ENCODE data around the gene CDC25C.
"Not testable (repeated sequence)": the region's sequence is repeated elsewhere in the genome, so short reads cannot be mapped to it uniquely, and the experiment has no call there.

Gene CDC25C

DNA sequence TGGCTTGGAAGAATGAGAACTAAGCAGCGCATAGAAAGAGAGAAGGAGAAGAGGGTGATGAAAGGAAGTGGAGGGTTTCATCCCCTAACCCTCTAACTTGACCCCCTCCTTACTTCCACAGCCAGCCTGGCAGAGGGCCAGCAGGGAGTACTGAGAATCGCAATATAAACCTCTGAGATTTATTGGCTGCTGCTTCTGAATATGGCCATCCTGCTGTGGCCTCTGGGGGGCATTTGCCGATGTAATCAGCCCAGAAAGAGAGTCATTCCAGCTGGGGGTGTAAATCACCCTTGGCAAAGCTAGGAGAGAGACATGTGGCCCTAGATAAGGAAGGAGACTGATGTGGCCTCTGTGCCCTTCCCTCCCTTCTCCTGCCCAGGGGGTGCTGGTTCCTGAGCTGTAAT lies 56.2 kb downstream of the CDC25C start:
- no peak for DNase-seq (ENCODE audit: low read depth)

DNA sequence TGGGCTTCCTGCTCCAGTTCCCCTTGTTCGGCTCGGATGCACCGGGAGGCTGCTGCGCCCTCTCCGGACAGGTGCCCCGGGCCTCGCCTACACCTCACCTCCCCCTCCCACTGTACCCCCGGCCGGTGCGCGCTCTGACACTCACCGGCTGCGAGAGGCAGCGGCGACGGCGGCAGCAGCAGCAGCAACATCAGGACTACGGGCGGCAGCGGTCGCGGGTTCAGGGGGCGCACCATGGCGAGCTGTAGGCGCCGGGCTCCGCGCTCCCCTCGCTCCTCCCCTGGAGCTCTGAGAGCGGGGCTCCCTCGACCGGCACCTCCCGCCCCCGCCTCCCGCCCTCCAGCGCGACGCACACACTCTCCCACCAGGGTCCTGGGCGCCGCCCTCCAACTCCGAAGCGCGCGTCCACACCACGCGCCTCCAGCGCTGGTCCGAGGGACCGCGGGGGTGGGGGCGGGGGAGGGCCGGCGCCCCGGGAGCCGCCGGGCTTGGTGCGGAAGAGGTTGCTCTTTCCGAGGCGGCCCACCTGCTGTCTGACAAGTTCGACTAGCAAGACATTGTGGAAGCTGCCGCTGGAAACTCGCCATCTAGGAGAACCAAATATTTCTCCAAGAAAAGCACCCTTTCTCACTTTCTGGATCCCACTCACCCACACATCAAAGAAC lies 57.3 kb downstream of the CDC25C start, which contains the start of gene GFRA3:
Gene GFRA3 (minus strand): TSS at position 433 of the 665 bp plus-strand sequence. CDS start 197 bp downstream, at position 236.
- DNase-seq (ENCODE audit: low read depth): no peak

DNA sequence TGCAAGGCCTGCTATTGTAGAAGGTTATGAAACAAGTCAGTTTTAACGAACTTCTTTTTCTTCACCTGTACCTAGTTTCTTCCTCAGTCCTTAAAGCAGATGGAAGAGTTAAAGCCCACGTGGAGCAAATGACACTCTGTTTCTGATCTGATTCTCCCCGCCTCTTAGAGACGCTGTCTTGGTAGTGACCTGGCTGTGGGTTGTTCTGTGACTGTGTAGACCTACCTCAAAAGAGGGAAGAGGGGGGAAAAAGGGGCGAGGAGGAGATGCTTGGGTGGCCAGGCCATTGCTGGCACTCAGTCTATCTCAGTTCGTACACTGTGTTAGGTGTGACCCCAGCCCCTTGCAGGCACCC lies 57.8 kb downstream of the CDC25C start:
- no peak for DNase-seq (ENCODE audit: low read depth)

DNA sequence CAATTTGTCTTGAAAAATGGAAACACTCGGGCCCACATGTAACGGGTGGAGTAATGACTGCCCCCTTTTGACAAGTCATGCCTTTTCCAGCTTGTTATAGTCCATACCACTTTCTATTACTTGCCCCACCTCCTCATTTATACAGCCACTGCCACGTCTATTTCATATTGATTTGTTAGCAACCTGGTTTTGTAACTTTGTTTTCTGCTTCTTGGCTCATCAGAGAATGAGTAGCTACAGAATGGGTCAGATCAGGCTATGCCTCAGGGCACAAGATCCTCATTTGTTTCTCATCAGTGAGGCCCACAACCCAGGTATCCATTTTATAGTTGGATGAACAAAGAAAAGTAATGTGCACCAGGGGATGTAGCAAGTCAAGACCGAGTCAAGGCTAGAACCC lies 58.9 kb downstream of the CDC25C start:
- DNase-seq (ENCODE audit: low read depth): no peak

DNA sequence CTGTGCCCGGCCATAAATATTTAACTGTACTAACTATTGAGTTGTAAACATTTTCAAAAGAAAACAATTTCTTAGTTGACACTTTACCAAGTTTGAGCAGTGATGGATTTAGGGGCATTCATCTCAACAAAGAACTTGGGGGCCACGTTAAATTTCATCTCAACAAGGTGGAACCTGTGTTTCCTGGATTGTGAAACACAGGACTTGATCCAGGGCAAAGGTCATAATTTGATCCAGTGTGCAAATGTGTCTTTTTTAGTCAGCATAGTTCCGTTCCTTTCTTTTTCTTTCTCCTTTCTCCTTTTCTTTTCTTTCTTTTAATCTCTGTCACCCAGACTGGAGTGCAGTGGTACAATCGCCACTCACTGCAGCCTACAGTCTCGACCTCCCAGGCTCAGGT lies 60.3 kb downstream of the CDC25C start:
- no peak for DNase-seq (ENCODE audit: low read depth)

DNA sequence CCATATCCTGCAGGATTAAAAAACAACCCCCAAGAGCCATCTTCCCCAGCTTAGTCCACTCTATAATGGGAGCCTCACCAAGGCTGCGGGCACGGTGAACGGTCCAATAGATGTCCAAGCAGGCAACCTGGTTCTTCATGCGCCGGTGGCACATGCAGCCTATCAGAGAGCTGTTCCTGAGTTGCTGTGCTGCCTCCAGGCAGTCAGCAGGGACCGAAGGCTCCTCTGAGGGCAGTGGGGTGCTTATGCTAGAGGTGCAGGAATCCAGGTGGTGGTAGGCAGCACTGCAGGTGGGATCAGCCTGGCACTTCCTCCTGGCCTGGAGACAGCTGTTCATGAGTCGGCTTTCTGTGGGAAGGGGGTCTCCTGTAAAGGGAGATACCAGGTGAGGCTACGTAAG lies 67.4 kb downstream of the CDC25C start:
- no peak for DNase-seq (ENCODE audit: low read depth)

DNA sequence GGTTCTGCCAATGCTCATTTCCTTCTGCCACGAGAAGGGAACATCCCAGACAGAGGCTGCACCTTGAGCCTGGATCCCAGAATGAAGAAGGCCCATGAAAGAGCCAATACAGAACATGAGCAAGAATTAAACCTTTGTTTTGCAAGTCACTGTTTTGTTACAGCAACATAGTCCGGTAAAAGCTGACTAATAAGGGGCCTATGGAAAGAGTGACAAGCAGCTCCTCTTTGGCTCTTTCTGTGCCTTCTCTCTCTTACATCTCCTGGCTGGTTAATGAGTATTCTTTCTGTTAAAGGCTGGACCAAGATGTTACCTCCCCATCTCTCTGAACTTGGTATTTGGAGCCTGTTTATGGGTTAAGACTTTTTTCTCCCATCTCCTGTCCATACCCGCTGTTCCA lies 68.0 kb downstream of the CDC25C start:
- no peak for DNase-seq (ENCODE audit: low read depth)

DNA sequence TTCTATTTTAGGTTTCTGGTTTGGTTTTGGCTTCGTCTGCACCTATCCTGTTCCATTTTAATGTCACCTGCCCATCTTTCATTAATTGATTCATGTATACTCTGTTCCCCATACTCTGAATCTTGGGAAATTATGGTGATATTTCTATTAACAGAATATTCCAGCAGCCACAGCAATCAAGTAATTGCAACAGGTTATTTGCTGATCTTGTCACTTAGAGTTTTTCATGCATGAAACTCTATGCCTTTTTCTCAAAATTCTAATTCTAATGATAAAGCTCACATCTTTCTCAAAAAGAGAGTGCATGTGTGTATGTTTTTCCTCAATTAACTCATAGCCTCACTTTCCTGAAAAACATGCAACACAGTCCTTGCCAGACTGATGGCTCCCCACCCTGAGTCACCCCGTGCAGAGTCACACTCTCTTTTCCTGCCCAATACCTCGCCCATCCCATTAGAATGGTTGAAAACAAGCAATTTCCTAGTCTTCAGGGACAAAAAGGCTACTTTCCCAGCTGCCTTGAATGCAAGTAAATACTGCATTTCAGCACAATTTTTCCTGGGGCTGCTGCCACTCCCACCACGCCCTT lies 72.8 kb downstream of the CDC25C start:
- no peak for DNase-seq (ENCODE audit: low read depth)

DNA sequence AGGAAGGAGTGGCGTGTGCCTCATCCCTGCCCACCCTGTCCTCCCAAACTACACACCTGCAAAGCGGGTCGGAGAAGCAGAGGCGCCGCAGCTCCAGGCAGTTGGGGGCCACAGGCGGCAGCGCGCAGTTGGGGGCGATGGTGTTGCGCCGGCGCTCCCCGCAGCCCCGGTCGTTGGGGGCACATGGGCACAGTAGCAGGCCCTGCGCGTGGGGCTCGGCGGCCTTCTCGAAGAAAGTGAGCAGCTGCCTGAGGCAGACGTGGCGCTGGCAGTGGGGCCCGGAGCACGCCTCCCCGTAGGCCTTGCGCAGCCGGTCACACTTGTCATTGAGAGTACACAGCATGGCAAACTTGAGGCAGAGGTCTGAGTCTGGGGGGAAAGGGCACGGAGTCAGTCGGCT lies 74.0 kb downstream of the CDC25C start:
- no peak for DNase-seq (ENCODE audit: low read depth)

DNA sequence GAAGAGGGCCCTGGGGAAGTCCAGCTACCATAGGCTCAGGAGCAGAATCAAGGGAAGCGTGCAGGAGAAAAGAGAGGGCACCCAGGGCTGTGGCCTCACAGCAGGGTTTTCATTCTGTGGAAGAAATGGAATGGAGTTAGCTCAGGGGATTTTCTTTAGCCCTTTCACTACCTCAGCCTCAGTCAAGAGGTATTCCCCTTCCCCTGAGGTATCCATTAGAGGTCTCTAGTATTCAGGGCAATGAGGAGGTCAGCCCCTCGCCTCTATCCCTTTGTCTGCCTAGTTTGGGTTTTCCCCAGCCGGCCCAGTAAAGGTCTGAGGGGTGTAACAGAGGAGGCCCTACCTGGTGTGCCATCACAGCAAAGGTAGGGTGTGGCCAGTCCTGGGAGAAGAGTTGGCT lies 78.7 kb downstream of the CDC25C start:
- no peak for DNase-seq (ENCODE audit: low read depth)

DNA sequence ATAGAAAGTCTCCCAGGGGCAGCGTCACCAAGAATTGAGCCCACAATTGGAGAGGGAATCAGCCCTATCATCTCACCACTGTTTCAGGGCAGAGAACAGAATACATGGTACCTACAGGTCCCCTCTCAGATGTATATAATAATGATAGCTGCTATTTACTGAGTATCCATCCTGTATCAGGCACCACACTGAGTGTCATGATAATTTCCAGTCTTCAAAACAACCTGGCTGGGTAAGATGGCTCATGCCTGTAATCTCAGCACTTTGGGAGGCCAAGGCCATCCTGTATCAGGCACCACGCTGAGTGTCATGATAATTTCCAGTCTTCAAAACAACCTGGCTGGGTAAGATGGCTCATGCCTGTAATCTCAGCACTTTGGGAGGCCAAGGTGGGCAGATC lies 83.8 kb downstream of the CDC25C start:
- not testable (repeated sequence) for DNase-seq (ENCODE audit: low read depth)

DNA sequence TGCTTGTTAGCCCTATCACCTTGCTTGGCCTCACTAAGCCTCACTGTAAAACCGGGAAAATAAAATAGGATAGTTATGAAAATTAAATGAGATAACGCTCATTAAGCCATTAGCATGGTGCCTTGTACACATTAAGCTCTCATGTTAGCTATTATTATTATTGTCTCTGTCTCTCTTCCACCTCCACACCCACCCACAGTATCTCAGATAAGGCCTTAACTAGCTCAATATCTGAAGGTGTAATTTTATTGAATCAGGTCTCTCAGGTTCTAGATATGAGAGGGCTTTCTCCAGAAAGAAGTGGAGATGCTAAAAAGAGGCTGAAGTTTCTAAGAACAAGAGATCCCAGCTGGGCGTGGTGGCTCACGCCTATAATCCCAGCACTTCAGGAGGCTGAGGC lies 84.8 kb downstream of the CDC25C start:
- no peak for DNase-seq (ENCODE audit: low read depth)

DNA sequence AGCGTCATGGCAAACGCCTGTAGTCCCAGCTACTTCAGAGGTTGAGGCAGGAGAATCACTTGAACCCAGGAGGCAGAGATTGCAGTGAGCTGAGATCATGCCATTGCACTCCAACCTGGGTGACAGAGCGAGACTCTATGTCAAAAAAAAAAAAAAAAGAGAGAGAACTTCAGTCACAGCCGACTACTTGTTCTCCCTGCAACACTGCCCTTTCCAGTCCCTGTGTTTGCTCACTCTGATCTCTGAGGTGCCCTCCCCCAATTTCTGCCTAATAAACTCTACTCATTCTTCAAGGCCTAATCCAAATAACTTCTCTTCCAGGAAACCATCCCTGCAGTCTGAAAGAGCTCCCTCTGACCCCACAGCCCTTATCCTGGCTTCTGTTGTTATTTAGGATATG lies 85.3 kb downstream of the CDC25C start:
- no peak for DNase-seq (ENCODE audit: low read depth)

DNA sequence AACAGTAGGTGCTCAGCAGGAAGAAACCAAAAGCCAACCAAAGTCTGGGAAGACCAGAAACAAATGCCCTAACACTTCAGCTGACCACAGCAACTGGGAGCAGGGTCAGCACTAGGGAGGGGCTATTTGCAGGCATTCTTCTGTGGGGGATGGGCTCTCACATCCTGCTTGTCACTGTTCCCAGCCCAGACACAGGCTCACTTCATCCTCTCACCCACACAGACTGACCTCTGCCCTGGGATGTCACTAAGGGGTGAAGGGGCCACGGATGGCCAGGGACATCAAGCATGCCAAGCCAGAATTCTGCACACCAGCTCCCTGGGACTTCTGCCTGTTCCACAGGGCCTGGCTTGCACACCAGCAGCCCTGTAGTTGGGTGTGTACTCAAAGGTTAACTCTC lies 85.9 kb downstream of the CDC25C start:
- no peak for DNase-seq (ENCODE audit: low read depth)

DNA sequence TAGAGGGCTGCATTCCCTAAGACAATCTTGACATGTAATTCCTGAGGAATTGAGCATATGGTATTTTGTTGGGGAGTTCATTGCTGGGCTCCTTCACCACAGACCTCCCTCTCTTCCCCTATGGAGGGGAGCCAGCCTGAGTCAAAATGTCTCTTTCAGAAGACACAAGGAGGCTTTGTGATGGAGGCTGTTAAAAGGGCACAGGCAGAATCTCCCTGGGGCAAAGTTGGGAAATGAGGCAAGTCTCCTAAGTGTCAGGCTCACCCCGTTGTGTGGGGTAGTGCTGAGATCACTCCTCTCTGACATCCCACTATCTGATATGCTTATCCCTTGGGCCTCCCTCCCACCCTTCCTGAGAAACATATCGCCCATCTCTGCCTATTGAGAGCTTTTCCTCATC lies 87.8 kb downstream of the CDC25C start:
- DNase-seq (ENCODE audit: low read depth): no peak

DNA sequence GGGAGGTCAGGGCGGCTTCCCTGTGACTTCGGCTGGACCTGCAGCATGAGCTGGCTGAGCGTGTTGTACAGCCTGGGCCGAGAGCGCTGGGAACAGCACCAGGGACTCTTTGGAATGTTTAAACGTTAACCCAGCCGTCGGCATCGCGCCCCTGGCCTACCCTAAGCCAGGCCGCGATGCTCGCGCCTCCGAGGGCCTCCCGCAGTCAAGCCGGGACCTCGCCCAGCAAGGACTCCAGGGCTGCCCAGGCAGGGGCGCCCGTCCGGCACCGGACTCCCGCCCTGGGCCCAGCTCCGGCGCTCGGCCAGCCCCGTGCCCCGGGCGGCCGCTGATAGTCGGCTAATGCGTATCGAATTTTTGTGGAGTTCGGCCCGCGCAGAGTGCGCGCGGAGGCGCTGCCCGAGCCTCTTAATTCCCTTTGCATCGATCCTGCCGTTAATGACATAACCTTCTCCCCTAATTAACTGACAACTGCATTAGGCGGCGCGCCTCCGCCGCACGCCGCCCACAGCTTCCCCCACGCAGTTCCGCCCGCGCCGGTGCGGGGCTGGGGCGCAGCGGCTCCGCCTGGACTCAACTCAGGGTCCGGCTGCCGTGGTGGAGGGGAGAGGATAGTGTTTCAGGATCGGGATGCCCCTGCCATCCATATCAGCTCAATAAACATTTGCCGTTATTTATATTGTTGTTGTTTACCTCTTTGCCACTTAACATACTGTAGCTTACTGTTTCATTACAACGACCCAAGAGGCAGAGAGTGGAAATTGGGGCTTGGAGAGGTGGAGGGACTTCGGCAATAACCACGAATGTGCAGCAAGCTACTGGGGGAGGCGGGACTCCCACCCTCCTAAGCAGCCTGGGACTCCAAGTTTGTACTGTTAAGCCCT lies 89.7 kb downstream of the CDC25C start:
- DNase-seq (ENCODE audit: low read depth): no peak

DNA sequence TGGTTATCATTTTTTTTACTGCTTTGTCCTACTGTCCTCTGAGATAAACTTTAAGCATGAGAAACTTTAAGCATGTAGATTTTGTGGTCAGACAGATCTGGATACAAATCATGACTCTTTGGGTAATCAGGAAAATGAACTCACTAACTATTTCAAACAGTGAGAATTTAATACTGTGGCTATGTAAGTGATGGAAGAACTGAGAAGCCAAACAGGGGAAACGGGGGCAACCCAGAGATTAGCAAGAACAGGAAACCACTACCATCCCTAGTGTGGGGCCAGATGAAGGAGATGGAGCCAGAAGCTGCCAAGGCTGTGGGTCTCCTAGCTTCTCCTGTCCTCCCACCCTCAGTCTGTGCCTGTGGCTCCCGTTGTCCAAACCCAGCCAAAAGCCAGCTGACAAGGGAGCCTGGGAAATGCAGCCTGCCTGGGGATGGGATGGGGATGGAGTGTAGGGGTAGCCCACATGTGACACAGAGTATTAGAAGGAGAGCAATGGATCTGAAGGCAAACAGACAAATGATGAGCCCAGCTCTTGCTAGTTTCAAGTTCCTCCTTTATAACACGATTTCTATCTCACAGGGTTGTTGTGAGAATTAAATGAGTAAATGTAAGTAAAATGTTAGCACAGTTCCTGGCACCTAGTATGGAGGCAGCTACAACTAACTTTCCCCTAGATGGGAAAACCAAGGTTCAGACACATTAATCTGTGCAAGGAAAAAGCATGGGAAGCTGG lies 90.8 kb downstream of the CDC25C start:
- no peak for DNase-seq (ENCODE audit: low read depth)

DNA sequence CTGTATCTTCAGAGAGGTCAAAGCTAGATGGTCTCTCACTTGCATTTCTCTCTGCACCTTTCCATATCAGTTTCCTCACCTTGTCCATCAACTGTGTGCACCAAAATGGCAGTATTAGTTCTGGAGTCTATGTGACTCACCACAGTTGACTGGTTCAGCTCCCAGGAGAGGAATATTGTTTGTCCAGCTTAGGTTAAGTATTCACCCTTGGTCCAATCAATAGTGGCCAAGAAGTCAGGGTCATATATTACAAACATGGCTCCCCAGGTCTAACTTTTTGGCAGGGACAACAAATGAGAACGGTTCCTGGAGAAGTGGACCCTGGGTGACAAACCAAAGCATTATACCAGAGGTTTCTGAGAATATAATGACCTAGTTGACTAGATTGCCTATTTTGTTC lies 93.6 kb downstream of the CDC25C start:
- DNase-seq (ENCODE audit: low read depth): no peak
